HG03159 (cell line): ENCODE data around the gene PTPRN2.

Source experiments
- ATAC-seq: cut with Tn5 transposase; IDR thresholded peaks from one replicate; pipeline ENCODE4 v1.9.1; 2021; ENCODE audit warnings: mild to moderate bottlenecking, moderate library complexity; ENCODE audit not compliant: unreplicated experiment

PTPRN2 gene

GRCh38 chr7:157690833-157691585, 896.6 kb downstream of the PTPRN2 start:
- ATAC-seq: no peak

GRCh38 chr7:157690058-157690832, 897.4 kb downstream of the PTPRN2 start:
- ATAC-seq: no peak

DNA sequence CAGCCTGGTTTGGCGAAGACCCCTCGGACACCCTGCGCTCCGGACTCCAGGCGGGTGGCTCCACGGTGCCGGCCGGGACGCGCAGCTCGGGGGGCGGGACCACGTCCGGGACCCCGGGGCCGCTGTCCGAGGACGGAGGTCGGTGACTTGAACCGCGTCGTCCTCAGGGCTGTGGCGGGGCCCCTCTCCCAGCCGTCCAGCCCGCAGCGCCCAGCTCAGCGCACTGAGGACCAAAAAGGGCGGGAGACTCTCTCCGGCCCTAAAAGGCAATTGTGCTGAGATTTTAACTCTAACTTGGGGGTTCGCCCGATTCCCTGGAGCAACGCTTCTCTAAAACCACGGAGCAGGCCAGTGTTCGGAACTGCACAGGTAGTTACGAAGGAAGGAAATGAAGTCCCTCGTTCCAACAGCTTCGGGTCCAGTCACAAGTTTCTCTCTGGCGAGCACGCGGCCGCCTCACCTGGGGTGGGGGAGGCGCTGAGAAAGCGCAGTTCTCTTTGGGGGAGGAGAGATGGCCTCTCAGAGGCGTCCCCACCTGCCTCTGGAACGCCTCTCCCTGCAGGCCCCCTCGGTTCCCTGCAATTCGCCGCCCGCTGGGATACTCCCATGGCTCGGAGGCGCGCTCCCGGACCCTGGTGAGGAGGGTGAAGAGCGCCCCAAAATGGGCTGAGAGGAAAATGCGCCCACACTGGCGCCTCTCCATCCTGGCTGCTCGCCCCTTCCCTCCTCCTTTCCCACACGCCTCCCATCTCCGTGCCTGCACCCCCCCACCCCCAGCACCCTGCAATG, 898.2 kb downstream of the PTPRN2 start:
- ATAC-seq: no peak

- ATAC-seq: no peak
Measured at GRCh38 chr7:157688533-157689268, 898.9 kb downstream of the PTPRN2 start.

DNA sequence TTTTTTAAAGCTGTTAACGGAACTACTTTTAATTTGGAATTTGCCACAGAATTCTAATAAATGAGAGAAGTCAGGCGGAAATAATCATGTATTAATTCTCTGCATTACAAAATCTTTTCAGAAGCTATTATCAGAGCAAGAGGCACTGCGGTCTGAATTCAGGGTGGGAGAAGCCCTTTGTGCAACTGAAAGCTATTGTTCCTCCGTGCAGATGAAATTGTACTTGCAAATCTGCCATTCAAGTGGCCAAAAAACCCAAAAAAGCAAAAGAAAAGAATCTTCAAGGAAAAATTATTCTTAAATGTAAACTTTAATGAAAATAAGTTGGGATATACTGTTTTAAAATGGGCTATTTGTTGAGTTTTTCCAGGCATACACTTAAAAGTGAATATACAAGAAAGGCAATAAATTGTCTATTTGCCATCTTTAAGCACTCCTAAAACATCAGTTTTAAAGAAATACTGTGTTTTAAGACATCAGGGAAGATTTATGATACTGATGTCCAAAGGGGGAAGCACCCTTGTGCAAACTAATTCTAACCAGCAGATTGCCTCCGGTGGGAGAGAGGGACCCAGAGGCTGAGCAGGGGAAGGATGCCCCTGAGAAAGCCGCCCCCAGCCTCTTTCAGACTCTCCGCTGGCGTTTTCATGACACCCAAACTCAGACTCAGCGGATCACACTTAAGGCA, 899.6 kb downstream of the PTPRN2 start:
- no peak for ATAC-seq

DNA sequence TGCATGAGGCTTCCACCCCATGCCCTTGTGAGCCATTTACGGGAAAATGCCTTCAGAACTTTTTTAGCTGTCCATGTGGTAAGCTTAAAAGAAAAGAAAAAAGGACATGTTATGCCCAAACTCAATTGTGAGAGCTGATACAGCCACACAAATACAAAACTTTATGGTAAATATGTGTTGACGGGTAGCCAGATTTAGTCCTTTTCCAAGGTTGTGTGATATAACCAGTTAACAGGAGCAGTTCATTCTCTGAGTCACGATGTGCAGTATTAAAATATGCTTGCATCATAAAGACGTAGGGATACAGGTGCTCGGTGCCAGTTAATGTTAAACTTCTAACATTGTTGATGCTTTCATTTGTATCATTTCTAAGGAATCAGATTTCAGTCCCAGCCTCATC, 900.5 kb downstream of the PTPRN2 start:
- no peak for ATAC-seq

- ATAC-seq: no peak
Measured at GRCh38 chr7:157686285-157686894, 901.2 kb downstream of the PTPRN2 start.

GRCh38 chr7:157685430-157686284, 902.0 kb downstream of the PTPRN2 start:
- ATAC-seq: no peak

DNA sequence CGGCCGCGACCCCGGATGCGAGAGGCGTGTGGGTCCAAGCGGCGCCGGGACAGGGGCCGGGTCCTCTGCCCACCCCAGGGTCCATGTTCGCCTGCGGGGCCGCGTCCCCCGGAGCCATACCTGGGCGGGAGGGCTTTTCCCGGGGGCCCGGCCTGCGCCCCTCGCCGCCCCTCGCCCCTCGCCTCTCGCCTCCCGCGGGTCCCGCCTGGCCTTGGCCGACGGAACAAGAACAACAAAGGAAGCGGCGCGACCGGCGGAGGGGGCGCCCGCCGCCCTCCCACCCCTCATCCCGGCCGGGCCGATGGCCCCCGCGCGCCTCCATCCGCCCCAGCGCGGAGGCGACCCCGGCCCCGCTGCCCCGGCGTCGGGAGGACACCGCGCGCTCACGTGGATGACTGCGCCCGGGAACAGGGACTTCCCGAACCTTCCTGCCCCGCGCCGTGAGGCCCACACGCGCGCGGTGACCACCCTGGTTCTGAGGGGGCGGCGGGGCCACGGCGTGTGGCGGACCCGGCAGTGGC, 902.7 kb downstream of the PTPRN2 start:
- no peak for ATAC-seq

DNA sequence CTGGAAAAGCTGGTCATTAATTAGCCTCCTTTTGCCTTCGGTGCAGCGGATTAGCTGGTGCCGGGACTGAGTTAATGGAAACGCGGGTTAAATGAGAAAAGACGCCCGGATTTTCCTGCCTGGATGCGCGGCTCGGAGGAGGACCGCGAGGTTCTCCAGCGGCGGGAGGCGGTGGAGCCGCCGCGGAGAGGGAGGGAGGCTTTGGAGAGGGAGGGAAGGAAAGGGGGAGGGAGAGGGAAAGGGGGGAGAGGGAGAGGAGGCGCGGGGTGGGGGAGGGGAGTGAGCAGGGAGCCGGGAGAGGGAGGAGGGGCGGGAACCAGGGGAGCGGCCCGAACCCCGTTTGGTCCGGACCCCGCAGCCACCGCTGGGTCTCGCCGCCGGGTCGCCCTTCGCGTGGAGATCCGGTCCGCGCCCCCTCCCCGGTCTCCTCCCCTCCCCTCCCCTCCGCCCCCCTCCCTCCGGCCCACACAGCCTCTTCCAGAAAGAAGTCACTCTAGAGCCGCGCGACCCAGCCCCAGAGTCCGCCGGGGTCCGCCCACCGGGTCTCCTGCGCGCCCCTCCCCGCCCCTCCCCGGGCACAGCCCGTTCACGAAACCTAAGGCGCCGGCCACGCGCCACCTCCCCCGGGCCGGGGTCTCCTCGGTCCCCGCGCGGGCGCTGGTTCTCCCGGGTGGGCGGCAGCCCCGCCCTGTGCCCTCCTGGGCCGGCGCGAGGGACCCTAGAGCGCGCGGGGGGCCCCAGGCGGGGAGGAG, 903.3 kb downstream of the PTPRN2 start:
- no peak for ATAC-seq

GRCh38 chr7:157683747-157684156, 903.9 kb downstream of the PTPRN2 start:
- ATAC-seq: no peak

DNA sequence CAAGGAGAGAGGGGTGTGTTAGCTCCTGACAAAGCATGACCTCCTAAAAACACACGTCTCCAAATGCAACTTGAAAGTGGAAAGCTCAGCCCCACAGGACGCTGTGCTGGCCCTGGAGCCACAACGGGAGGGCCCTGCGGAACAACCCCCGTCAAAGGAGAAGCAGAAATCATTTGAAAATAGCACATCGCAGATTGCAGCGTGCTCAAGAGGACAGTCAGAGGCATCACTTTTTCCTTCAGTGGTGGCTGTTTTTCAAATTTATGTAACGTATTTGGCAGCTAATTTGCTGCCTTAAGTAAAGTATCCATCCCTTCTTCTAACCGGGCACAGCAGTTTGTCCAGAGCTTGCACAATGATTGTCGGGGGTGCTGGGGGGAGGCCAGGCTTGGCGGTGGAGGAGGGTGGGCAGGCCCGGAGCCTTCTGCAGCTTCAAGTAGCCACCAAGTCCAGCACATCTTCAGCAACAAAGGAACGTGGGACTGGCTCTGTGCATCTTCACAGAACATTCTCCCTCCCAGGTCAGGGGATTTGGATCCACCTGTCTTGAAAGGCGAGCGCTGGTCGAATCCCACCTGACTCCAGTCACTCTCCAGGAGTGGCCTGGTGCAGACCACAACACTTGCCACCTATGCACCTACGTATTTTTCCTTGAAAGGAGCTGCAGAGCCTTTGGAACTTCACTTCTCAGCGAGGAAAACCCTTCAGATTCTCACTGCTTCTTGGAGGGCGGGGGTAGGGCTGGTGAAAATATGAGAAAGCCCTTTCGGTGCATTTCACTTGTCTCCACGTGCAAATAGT, 904.5 kb downstream of the PTPRN2 start:
- ATAC-seq: no peak

DNA sequence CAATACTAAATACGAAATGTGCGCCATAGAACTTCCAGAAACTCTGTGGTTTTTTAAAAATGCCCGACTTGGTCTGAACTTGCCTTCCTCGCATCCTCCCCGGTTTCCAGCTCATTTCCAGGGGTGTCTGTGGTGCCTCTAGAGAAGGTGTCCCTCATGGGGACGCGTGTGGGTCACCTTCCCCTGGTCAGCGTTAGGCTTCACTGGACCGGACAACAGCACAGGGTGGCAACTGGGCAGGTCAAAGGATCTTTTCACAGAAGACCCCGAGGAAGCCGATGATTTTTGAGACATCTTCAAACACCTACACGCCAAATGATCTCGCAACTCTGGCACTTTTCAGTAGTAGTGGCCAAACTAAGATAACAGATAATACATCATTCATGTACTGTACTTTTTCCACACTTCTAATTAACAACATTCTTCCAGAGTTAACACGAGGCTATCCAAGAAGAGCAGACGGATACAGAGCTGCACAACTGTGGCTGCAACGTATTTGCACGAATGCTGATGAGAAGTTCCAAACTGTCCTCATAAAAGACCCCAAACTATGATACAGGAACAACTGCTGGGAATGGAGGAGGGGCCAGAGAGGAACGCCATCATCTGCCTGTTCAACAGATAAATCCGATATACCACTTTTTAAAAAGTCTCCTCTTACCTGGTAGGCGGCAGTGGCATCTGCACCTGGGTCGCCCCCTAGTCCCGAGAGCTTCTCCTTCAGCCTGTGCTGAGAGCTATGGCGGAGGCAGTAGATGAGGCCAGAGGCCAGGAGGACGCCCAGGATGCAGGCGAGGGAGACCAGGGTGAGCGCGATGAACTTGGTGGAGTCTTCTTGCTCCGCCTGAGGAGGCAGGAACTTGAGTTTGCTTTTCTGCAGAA, 905.3 kb downstream of the PTPRN2 start:
- no peak for ATAC-seq

DNA sequence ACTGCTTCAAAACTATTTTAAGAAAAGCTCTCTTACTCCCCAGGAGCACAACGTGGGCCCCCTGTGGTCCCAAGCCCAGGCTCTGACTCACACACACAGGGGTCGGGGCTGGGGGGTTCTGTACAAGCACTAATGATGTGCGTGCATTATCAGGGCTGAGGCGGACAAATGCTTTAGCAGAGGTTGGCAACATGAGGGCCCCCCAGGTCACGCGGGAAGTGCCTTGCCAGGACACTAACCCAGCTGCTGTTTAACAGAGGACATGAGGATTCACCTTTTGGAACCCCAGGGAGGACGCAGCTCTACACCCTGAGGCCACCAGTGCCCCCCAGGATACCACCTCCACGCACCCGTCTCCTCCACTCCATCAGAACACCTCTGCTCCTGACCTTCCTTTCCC, 908.0 kb downstream of the PTPRN2 start:
- no peak for ATAC-seq

GRCh38 chr7:157678501-157678900, 909.1 kb downstream of the PTPRN2 start:
- ATAC-seq: no peak
